NCI-H2196 treated with DMSO at 0.1 percent for 48 hours (cell line): ENCODE data around the gene TMEM41A.
"Not testable (repeated sequence)": the region's sequence is repeated elsewhere in the genome, so short reads cannot be mapped to it uniquely, and the experiment has no call there.

Experiments
- DNase-seq: peaks from one replicate; lab custom pipeline; 2025; ENCODE audit not compliant: unreplicated experiment; lab: John Stamatoyannopoulos, UW

TMEM41A gene

GRCh38 chr3:185489462-185489861, 9.4 kb downstream of the TMEM41A start:
- no peak for DNase-seq

- DNase-seq: no peak
These were observed 10.4 kb downstream of the TMEM41A start for GRCh38 chr3:185488465-185488864.

GRCh38 chr3:185486394-185486793, 12.4 kb downstream of the TMEM41A start:
- no peak for DNase-seq

GRCh38 chr3:185484296-185484695, 14.5 kb downstream of the TMEM41A start:
- DNase-seq: no peak

- DNase-seq: no peak
These were observed 19.4 kb downstream of the TMEM41A start for GRCh38 chr3:185479373-185479945.

GRCh38 chr3:185477316-185477715, 21.5 kb downstream of the TMEM41A start:
- no peak for DNase-seq

GRCh38 chr3:185474922-185475321, 23.9 kb downstream of the TMEM41A start:
- not testable (repeated sequence) for DNase-seq

GRCh38 chr3:185473290-185473815, 25.5 kb downstream of the TMEM41A start:
- no peak for DNase-seq

GRCh38 chr3:185470323-185470722, 28.5 kb downstream of the TMEM41A start:
- no peak for DNase-seq

GRCh38 chr3:185469542-185469941, 29.3 kb downstream of the TMEM41A start:
- DNase-seq: no peak

- DNase-seq: not testable (repeated sequence)
These were observed 32.7 kb downstream of the TMEM41A start for GRCh38 chr3:185466123-185466522.

- DNase-seq: no peak
These were observed 33.4 kb downstream of the TMEM41A start for GRCh38 chr3:185465471-185465870.

GRCh38 chr3:185460719-185461350, 38.0 kb downstream of the TMEM41A start:
- no peak for DNase-seq

GRCh38 chr3:185460309-185460708, 38.5 kb downstream of the TMEM41A start:
- DNase-seq: no peak

- no peak for DNase-seq
These were observed 41.5 kb downstream of the TMEM41A start for GRCh38 chr3:185457376-185457775.

- DNase-seq: not testable (repeated sequence)
These were observed 47.4 kb downstream of the TMEM41A start for GRCh38 chr3:185451432-185451831.

- no peak for DNase-seq
These were observed 50.7 kb downstream of the TMEM41A start for GRCh38 chr3:185448107-185448506.

- DNase-seq: no peak
These were observed 54.5 kb downstream of the TMEM41A start for GRCh38 chr3:185444329-185444728.

- no peak for DNase-seq
These were observed 56.8 kb downstream of the TMEM41A start for GRCh38 chr3:185442031-185442430.

GRCh38 chr3:185439745-185440466, 58.9 kb downstream of the TMEM41A start:
- no peak for DNase-seq
